Activated T-cell treated with anti-CD3 and anti-CD28 coated beads, Interleukin-2, amount 50 U/mL, for 72 hours (primary cell): ENCODE measurements around the gene MAPKAPK3. TPM values are rescaled to one million over a fixed set of nuclear protein-coding genes. Genes with fewer than 3 reads are reported as not detected.

ENCODE experiments used
- ATAC-seq, 2 donors: fragments of 150-1000 bp; cut with Tn5 transposase; replicated peaks in 1 of 2; 2 replicates each; pipeline ENCODE4 v1.10.0; 2021; ENCODE audit warnings: moderate library complexity in 2 of 2, mild to moderate bottlenecking in 1 of 2
- DNase-seq, 2 donors: peaks; one replicate each; pipeline ENCODE4 v3.0.0; 2021 to 2022; ENCODE audit warnings: mixed read lengths in 1 of 2
- H3K27ac Mint-ChIP-seq: one replicate; pipeline ENCODE4 v1.8.0; 2022; ENCODE audit warnings: mild to moderate bottlenecking, moderate library complexity, mixed read lengths
- H3K27me3 Mint-ChIP-seq: one replicate; pipeline ENCODE4 v1.8.0; 2022; ENCODE audit warnings: low read depth, mixed read lengths
- H3K36me3 Mint-ChIP-seq, 2 donors: one replicate each; pipeline ENCODE4 v1.8.0; 2022; ENCODE audit warnings: mixed read lengths in 2 of 2, mild to moderate bottlenecking in 1 of 2; ENCODE audit not compliant: insufficient read depth in 2 of 2
- H3K4me1 Mint-ChIP-seq: one replicate; pipeline ENCODE4 v1.8.0; 2022; ENCODE audit warnings: low read depth, mixed read lengths
- H3K4me3 Mint-ChIP-seq, 2 donors: one replicate each; pipeline ENCODE4 v1.8.0; 2022; ENCODE audit warnings: mild to moderate bottlenecking in 2 of 2, mixed read lengths in 2 of 2, moderate library complexity in 2 of 2
- H3K9me3 Mint-ChIP-seq, 2 donors: one replicate each; pipeline ENCODE4 v1.8.0; 2022; ENCODE audit warnings: mixed read lengths in 2 of 2
- total RNA-seq, 2 donors: library from RNA; stranded (reverse); gene quantifications; one replicate each; pipeline ENCODE4 v1.2.3, GENCODE V29; 2022

The MAPKAPK3 gene
- total RNA-seq, 2 donors from 2014 or later = 116 to 129 TPM

DNA sequence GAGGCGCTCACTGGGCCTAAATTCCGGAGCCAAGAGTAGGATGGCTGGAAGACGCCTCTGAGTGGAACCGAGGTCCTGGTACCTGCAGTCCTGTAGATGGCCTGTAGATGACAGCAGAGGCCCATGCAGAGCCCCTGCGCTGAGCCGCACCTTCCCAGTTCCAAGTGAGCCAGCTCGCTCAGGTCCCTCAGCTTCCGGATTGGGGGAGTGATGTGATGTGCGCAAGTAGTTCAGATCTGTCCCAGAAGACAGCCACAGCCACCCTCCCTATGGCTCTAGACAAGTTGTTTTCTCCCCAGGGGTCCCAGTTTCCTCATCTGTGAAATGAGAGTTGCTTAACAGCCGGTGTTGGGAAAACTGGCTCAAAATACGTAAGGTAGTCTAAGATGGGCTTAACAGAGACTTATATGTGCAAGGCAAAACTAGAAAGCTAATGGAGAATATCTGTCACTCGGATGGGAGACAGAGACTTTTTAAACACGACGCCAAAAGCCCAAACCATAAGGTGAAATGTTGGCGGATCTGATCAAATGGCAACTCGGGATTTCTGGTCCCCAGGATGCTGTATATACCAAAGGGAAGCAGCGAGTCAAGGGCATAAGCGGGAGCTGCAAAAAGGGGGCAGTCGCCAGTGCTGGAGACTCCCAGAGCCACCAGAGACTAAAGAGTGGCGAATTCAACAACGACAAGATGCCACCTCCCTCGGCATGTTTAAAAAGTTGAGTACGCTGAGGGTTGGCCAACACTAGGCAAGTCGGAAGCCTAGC, 765 bp upstream of the MAPKAPK3 start:
- Mint-ChIP-seq H3K9me3 (no peaks in the 10 kb centered on the region), H3K27me3 (no peaks in the 10 kb centered on the region), H3K36me3 (peaks cover 14 to 24% of the 10 kb centered on the region in 2 donors), H3K4me1 (peaks cover 65% of the 10 kb centered on the region), H3K4me3 (peak overlapping the region; percentile 97 to 100), H3K27ac (peak overlapping the region; percentile 93)
- DNase-seq = peak; percentile 82 to 86
- ATAC-seq = peak; percentile 24 to 27

DNA sequence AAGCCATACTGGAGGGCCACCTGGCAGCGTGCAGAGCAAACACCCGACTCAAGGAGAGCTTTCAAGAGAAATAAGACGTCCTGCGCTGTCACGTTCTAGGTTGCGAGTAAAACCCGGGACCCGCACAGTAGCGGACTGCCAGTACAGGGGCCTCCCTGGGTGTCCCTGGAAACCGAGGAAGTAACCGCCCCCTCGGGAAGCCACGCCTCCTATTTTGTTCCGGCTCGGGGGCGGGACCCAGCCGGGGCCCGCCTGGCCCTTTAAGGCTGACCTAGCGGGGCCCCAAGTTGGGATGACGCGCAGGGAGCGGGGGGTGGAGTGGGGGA, 218 bp upstream of the MAPKAPK3 start:
- Mint-ChIP-seq H3K36me3 (peaks cover 14 to 24% of the 10 kb centered on the region in 2 donors), H3K4me1 (peaks cover 65% of the 10 kb centered on the region), H3K9me3 (no peaks in the 10 kb centered on the region), H3K27ac (peak overlapping the region; percentile 93), H3K4me3 (peak overlapping the region; percentile 97 to 100), H3K27me3 (no peaks in the 10 kb centered on the region)
- DNase-seq (peak; percentile 96 to 98), ATAC-seq (peak; percentile 58 to 62)

DNA sequence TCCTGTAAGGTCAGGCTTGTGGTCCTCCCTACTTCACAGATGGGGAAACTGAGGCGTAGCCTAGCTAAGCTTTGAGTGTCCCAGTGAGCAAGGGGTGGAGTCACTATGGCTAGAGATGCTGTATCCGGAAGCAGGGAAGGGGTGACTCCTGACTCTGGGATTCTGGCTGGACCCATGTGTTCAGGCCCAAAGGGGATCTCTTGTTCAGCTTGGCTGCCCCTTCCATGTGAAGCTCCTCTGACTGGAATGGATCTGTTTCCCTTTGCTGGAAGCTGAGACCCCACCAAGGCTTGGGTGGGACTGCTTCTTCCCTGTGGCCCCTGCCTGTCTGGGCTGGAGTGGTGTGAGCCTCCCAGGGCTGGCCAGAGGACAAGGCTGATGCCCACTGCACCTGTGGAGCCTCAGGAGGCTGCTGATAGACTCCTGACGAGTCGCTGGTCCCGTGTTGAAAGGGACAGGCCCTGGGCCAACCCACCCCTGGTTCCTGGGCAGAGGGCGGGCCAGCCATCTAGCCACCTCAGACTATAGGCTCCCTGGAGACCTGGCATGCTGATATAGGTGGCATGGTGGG, 1.0 kb downstream of the MAPKAPK3 start:
- no peaks in the 10 kb centered on the region for H3K27me3 Mint-ChIP-seq
- ATAC-seq (no peak), DNase-seq (peak in 1 of 2 donors; percentile 36)
- peak overlapping the region; percentile 97 to 100 for H3K4me3 Mint-ChIP-seq
- H3K27ac Mint-ChIP-seq = peak overlapping the region; percentile 76
- H3K4me1 Mint-ChIP-seq = peaks cover 77% of the 10 kb centered on the region
- no peaks in the 10 kb centered on the region for H3K9me3 Mint-ChIP-seq
- peaks cover 7 to 18% of the 10 kb centered on the region in 2 donors for H3K36me3 Mint-ChIP-seq

DNA sequence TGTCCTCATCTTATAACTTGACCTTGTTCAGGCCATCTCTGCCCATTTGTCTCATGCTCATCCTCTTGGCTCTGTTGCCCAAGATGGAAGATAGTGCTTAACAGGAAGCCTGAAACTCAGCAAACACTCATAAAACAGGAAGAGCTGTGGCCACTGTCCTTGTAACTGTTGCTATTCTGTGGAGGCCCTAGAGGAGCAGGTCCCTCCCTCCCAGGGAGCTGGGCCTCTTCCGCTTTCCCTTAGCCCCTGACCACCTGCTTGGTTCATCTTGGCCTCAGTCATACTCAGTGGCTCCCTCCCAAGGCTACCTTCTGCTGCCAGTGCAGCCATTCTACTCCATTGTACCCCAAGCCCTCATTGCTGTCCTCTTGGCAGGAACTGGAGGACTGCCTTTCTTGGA, 3.5 kb downstream of the MAPKAPK3 start:
- Mint-ChIP-seq H3K4me3 (peak overlapping the region; percentile 97 to 100), H3K4me1 (peaks cover 82% of the 10 kb centered on the region)
- ATAC-seq = no peak

DNA sequence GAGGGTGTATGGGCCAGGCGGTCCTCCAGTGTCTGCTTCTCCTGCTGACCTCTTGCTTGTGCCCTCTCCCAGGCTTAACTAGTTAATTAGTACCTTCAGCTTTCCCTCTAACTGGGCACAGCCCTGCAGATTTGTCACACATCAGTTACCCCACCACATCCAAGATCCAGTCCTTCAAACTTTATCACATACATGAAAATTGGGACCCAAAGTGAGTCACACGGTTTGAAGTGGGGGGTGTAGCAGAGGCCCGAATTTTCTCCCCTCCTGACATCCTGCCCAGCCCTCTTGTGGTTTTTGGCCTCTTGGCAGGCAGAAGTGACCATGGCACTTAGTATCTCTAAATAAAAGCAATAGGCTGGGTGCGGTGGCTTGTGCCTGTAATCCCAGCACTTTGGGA, 3.9 kb downstream of the MAPKAPK3 start:
- H3K36me3 Mint-ChIP-seq = peaks cover 3 to 15% of the 10 kb centered on the region in 2 donors
- H3K4me3 Mint-ChIP-seq = peak overlapping the region; percentile 97 to 100
- H3K4me1 Mint-ChIP-seq = peaks cover 82% of the 10 kb centered on the region
- H3K27ac Mint-ChIP-seq = peak overlapping the region; percentile 79
- DNase-seq (no peak), ATAC-seq (no peak)
- no peaks in the 10 kb centered on the region for H3K9me3 Mint-ChIP-seq
- H3K27me3 Mint-ChIP-seq = no peaks in the 10 kb centered on the region

More for the DNA sequence above, 3.5 kb downstream of the MAPKAPK3 start:
- no peaks in the 10 kb centered on the region for H3K27me3 Mint-ChIP-seq
- H3K9me3 Mint-ChIP-seq = no peaks in the 10 kb centered on the region
- H3K36me3 Mint-ChIP-seq = peaks cover 3 to 17% of the 10 kb centered on the region in 2 donors
- DNase-seq = peak in 1 of 2 donors; percentile 18
- peak overlapping the region; percentile 79 for H3K27ac Mint-ChIP-seq

DNA sequence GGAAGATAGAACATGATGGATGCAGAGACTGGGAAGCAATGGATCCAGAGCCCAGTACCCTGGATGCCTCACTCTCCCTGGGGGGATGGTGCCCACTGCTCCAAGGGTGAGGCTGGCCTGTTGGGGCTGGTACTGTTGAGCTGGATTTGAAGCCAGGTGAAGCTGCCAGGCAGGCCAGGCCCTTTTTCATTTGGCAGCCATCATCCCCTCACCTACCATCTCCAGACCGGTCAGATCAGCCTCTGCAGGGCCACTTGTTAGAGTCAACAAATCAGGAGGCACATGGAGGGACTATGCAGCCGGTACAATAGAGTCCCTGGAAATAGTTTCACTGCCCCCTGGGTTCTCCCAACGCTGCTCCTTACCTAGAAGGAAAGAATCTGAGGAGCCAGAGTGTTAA, 5.9 kb downstream of the MAPKAPK3 start:
- Mint-ChIP-seq H3K4me3 (peak overlapping the region; percentile 9 to 29), H3K4me1 (peaks cover 92% of the 10 kb centered on the region), H3K27ac (peak overlapping the region; percentile 83), H3K27me3 (no peaks in the 10 kb centered on the region), H3K36me3 (peaks cover 3 to 19% of the 10 kb centered on the region in 2 donors), H3K9me3 (no peaks in the 10 kb centered on the region)
- DNase-seq (no peak), ATAC-seq (no peak)

DNA sequence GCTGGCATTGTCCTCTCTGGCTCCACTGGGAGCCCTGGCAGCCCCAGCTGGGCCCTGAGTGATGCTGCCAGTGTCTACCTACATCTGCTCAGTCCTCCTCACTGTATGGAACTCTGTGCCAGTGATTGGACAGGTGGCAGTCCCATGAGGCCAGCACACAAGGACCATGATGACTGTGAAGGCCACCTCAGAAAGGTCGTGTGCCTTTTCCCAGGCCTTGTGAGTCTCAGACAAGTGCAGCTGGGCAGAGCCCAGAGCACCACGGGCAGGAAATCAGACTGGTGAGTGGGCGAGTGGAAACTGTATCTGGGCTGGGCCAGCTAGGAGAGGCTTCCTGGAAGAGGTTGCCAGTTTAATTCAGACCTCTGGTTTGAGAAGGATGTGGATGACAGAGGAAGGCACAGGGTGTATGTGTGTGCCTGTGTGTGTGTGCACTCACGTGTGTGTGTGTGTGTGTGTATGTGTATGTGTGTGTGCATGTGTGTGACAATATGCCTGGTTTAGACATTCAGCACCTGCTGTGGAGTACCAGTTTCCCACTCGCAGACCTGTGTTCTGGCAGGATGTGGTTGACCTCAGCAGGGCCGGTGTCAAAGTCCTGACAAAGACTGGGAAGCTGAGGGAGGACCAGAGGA, 7.0 kb downstream of the MAPKAPK3 start:
- Mint-ChIP-seq H3K9me3 (no peaks in the 10 kb centered on the region), H3K27me3 (no peaks in the 10 kb centered on the region), H3K4me1 (peaks cover 92% of the 10 kb centered on the region), H3K27ac (peak overlapping the region; percentile 83), H3K4me3 (peak overlapping the region; percentile 70 to 75), H3K36me3 (peaks cover 3 to 18% of the 10 kb centered on the region in 2 donors)
- ATAC-seq (peak; percentile 81 to 84), DNase-seq (peak; percentile 65 to 67)

DNA sequence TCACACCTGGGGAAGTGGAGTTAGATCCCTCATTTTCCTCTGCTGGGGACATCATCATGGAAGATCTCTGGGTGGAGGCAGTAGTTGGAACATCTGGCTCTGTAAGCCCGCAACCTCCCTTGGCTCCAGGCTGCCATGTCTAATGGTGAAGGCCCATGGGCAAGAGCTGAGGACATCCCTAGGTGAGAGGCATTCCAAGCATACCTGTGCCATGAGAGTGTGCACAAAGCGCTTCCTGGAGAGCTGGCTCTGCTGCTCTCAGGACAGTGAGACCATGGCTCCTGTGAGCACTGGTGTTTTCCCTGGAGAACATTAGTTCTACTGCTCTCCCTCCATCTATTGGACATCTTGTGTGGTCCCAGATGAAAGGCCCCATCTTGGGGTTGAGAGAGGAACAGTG, 7.7 kb downstream of the MAPKAPK3 start:
- DNase-seq = no peak
- Mint-ChIP-seq H3K4me3 (peak overlapping the region; percentile 70 to 75), H3K36me3 (peaks cover 3 to 16% of the 10 kb centered on the region in 2 donors), H3K27me3 (no peaks in the 10 kb centered on the region), H3K9me3 (no peaks in the 10 kb centered on the region), H3K4me1 (peaks cover 92% of the 10 kb centered on the region), H3K27ac (peak overlapping the region; percentile 83)
- no peak for ATAC-seq

DNA sequence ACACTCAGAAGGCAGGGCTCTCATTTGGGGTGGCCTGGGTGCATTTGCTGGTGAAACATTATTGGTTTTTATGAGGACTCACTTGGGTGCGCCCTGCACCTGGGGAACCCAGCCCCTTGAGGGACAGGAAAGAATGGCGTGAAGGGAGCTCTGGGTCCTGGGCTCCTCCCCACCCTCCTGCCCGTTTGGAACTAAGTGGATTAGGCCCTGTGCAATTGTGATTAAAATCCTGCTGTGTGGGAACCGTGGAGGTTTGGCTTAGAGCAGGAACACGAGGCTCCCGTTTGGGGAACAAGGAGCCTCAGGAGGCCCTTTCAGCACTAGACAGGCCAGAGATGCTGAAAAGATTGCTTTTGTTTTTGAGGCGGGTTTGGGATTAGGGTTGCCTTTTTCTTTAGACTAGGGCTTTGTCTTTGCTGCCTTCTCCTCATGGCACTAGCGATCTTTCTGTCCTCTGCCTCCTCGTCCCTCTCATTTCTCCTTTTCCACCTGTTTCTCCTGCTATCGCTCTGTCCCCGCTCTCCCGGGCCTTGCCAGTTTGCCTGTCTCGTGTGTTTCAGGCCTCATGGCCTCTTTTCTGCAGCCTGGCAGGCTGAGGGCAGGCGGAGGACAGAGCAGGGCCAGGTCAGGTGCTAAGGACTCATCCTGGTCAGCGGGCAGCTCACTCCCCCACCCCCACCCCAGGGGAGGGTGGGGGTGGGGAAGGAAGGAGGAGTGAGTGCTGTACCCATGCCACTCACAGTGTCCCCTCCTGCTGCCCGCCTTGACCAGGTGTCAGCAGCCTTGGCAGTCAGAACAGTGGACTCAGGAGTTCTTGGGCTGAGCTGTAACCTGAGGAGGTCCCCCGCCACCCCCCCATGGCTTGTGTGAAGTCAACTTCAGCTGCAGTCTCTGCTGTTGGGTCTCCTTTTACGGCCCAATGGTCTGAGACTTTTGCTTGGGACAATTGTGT, 8.6 kb downstream of the MAPKAPK3 start:
- no peaks in the 10 kb centered on the region for H3K27me3 Mint-ChIP-seq
- no peaks in the 10 kb centered on the region for H3K9me3 Mint-ChIP-seq
- DNase-seq = no peak
- no peak for ATAC-seq
- peak overlapping the region; percentile 32 for H3K27ac Mint-ChIP-seq
- peaks cover 92% of the 10 kb centered on the region for H3K4me1 Mint-ChIP-seq
- peaks cover 3 to 16% of the 10 kb centered on the region in 2 donors for H3K36me3 Mint-ChIP-seq
- H3K4me3 Mint-ChIP-seq = peak overlapping the region; percentile 70 to 75

DNA sequence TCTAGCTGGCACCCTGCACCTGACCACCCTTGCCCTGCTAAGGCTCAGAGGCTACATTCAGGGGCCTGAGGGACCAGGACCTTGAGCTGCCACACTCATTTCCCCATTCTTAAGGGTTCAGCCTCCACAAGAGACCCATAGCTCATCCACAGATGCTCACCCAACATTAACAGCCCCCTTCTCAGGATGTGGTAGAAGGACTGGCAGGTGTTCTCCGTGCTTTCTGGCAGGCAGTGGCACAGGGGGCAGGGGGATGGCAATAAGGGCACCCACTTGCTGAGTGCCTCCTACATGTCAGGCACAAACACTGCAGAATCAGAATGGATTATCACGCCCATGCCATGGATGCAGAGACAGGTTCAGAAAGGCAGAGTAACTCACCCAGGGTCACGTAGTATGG, 9.4 kb downstream of the MAPKAPK3 start:
- ATAC-seq (no peak), DNase-seq (no peak)
- Mint-ChIP-seq H3K4me1 (peaks cover 94% of the 10 kb centered on the region), H3K4me3 (no peak overlapping the region), H3K27me3 (no peaks in the 10 kb centered on the region), H3K27ac (peak overlapping the region; percentile 1), H3K9me3 (no peaks in the 10 kb centered on the region), H3K36me3 (peaks cover 3 to 22% of the 10 kb centered on the region in 2 donors)

DNA sequence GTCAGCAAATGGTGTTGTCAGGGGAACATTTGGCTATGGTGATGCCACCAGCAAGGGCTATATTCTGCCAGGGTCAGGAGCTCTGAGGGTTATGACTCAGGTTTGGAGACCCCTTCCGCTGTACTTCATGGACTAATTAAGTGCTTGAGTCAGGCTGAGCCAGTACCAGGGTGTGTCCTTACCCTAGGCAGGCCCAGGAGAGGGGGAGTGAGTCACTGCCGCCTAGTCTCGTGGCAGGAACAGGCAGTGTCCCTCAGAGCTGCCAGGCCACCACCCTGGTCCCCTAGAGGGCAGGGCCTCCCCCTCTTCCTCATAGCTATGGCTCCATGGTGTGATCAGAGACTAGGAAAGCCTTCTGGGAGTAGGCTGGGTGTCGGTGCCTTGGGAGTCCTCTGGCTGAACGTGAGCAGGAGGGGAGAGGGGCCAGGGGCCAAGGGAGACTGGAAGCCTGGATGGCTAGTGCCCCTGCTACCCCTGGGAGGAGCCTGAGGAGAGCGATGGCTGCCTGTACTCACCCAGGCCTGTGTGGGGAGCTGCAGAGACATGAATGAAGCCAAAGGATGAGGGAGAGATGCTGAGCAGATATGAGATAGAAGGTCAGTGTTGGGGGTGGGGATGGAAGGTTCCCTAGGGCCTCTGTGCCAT, 10.6 kb downstream of the MAPKAPK3 start:
- peak overlapping the region; percentile 1 for H3K27ac Mint-ChIP-seq
- H3K36me3 Mint-ChIP-seq = peaks cover 3 to 23% of the 10 kb centered on the region in 2 donors
- H3K4me3 Mint-ChIP-seq = peak overlapping the region; percentile 45 to 58
- no peaks in the 10 kb centered on the region for H3K9me3 Mint-ChIP-seq
- H3K4me1 Mint-ChIP-seq = peaks cover 99% of the 10 kb centered on the region
- ATAC-seq = peak; percentile 21 to 50
- no peaks in the 10 kb centered on the region for H3K27me3 Mint-ChIP-seq
- peak in 1 of 2 donors; percentile 24 for DNase-seq

DNA sequence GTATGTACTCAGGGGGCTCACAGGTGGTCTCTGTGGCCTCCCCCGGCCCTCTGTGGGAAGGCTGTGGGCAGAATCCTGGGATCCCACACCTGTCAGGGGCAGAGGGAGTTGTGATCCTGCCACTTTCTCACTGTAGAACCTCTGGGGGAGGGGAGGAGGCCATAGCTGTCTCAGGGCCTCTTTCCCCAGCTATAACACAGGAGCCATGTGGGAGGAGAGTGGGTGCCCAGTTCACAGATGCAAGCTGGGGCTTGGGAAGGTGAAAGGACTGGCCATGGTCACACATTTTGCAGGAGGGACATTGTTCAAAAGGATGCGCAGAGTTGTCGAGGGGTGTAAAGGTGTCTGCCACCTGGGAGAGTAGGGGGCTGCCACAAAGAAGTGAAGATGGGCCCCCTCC, 11.7 kb downstream of the MAPKAPK3 start:
- peak overlapping the region; percentile 86 for H3K27ac Mint-ChIP-seq
- H3K4me3 Mint-ChIP-seq = no peak overlapping the region
- DNase-seq (no peak), ATAC-seq (no peak)
- no peaks in the 10 kb centered on the region for H3K27me3 Mint-ChIP-seq
- peaks cover 99% of the 10 kb centered on the region for H3K4me1 Mint-ChIP-seq
- H3K36me3 Mint-ChIP-seq = peaks cover 3 to 23% of the 10 kb centered on the region in 2 donors
- H3K9me3 Mint-ChIP-seq = no peaks in the 10 kb centered on the region
